ENCODE data around the gene TTC34. TPM values are rescaled to one million over a fixed set of nuclear protein-coding genes. Genes with fewer than 3 reads are reported as not detected.

Gene TTC34
- total RNA-seq, 1 donor from 2014 or later, result 0.20 TPM

DNA sequence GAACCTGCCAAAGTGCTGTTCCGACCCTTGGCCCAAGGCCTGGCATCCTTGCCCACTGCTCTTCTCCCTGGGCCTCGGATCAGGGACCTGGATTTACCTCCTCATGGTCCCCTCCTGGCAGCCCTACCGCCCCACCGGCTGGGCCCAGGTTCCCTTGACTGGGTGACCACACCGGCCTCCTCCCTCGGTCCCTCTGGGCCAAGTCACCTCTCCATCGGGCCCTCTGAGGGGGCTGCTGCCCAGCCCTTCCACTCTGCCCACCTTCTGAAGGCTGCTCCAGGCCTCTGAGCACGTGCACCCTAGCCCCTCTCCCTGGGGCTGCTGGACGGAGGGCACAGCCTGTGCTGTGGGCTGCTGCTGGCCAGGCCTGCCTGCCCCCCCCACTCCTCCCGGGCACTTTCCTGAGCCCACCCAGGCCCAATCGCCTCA lies 159.3 kb downstream of the TTC34 start:
- DNase-seq (ENCODE audit: low read depth), result no peak

DNA sequence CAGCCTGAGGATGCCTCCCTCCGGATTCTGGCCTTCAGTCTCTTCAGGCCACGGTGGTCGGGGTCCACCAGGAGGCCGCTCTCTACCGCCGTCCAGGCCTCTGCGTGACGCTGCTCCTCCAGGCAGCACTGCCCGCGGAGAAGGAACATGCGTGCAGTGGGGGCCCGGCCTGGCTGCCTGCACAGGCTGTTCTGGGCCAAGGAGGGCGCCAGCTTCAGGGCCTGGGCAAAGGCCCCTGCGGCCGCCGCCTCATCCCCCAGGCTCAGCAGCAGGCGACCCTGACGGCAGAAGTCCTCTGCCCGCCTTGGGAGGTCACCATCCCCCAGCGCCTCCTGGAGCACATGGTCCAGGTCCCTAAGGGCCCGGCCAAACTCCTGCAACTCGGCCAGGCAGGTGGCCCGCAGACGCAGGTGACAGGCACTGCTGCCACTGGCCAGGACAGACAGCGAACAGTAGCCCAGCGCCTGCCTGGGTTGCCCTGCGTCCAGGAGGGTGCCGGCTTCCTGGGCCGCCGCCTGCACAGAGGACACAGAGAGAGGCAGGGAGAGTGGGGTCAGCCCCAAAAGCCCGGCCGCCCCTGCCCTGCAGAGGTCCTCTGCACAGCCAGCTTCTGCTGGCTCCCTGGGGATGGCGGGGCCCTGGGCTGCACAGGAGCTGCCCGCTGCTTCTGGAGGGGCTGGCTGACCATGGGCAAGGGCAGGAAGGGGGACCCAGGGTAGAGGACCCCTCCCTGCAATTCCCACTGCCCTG lies 159.9 kb downstream of the TTC34 start:
- DNase-seq (ENCODE audit: low read depth), result no peak

- DNase-seq (ENCODE audit: low read depth), result no peak
These were observed 160.9 kb downstream of the TTC34 start for GRCh38 chr1:2640626-2641025.

DNA sequence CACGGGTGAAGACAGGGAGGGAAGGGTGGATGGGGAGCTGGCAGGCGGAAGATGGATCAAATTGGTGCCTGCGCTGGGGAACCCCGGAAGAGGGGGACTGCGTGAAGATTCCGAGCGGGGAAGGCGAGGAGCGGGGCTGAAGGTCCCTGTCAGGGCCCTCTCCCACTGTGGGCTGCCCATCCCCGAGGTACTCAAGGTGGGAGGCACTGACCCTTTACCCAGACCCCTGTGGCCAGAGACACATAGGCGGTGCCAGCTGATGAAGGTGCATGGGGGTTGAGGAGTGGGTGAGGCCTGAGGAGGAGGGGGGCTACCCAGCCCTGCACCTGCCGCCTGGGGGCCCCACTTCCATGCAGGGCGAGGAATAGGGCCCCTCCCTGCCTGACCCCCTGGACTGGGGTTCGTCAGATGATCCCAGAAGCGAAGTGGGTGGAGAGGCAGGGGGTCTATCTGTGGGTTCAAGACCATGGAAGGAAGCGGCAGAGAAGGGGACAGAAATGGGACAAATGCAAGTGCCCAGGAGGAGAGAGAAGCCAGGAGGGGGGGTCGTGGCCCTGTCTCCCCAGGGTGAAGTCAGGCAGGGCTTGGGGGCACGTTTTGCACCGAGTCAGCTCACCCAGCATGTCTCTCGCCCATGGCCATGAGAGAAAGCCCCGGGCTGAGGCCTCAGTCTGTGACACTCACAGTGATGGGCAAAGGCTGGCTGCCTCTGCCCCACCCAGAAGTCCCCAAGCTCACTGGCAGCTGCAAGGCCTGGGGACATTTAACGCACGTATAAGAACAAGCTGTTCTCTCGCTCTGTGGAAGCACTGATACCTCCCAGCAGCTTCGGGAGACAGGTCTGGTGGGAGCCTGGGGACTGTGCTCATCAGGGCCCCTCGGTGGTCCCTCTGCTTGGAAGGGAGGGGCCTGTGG lies 161.6 kb downstream of the TTC34 start:
- no peak for DNase-seq (ENCODE audit: low read depth)

GRCh38 chr1:2639203-2639602 lies 162.3 kb downstream of the TTC34 start:
- DNase-seq (ENCODE audit: low read depth), result no peak

GRCh38 chr1:2638466-2639115 lies 162.9 kb downstream of the TTC34 start:
- no peak for DNase-seq (ENCODE audit: low read depth)

DNA sequence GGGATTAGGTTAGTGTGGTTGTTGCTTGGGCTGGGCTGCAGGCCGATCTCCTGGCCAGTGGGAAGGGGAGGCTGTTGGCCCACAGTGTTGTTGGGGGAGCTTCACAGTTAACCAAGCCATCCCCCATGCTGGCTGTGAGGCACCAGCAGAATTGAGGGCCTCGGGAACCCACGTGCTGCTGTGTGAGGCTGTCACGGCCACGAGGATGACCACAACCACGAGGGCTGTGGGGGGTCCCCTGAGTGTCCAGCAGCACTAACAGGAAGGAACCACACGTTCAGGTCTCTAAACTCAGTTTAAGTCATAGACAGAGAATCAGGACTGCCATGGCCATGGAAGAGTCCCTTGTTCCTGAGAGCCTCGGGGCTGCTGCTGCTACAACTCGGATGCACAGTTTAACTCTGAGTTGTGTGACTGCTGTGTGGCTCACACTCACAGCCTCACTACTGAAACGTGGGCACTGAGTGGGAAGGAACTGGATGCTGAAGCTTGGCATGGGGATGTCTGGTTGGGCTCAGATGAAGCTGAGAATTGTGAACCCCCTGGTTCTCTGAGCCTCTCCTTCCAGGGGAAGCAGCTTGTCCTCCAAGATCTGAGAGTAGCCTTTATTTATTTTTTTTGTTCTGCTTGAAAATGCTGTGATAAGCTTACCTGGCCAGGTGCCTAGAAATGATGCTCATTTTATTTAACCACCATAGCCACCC lies 163.9 kb downstream of the TTC34 start:
- no peak for DNase-seq (ENCODE audit: low read depth)

DNA sequence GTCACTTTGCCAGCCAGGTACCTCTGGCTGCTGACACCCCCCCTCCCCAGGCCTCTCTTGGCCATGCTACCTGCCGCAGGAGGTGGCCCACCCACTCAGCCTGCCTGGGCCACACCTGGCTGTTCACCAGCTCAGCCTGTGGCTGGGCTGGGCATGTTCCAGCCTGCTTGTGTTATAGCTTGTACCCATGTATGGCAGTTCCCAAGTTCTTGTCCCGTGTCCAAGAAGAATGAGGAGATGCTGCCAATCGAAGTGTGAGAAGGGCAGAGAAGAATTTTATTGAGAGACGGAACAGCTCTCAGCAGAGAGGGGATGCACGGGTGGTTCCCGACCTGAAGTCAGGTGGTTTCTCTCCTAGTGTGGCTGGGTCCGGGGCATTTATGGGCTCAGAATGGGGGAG lies 164.8 kb downstream of the TTC34 start:
- no peak for DNase-seq (ENCODE audit: low read depth)

DNA sequence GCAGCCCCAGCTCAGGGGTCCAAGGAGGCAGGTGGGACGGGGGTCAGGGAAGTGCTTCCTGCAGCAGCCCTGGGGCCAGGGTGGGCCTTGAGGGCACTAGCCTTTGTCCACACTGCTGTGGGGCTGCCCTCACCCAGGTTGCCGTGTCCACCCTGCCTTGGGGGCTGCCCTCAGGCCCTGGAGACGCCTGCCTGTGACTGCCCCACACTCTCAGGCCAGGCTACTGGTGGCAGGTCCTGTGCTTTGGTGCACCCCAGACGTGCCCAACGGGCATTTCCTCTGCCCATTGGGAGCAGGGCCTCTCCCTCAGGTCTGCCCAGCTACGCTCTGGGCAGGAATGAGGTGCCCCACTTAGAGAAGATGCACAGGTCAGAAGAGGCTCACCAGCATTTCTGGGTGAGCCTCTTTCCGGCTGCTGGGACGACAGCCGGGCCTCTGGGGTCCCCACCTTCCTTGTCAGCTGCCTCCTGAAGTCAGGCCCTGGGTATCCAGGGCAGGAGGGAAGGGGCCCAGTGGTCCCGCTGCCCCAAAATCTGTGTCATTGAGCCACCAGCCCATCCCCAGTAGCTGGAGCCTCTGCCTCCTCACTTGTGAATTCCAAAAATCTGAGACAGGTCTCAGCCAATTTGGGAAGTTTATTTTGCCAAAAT lies 166.0 kb downstream of the TTC34 start:
- DNase-seq (ENCODE audit: low read depth), result no peak

- no peak for DNase-seq (ENCODE audit: low read depth)
These were observed 167.5 kb downstream of the TTC34 start for GRCh38 chr1:2633936-2634491.

GRCh38 chr1:2633366-2633935 lies 168.0 kb downstream of the TTC34 start:
- DNase-seq (ENCODE audit: low read depth), result no peak

GRCh38 chr1:2632561-2633361 lies 168.7 kb downstream of the TTC34 start, which contains the start of gene MMEL1:
Gene MMEL1 (minus strand): TSS chr1:2633016. CDS start chr1:2629484, 3,532 bp downstream.
- DNase-seq (ENCODE audit: low read depth), result no peak

- no peak for DNase-seq (ENCODE audit: low read depth)
These were observed 169.5 kb downstream of the TTC34 start for GRCh38 chr1:2632051-2632430.

DNA sequence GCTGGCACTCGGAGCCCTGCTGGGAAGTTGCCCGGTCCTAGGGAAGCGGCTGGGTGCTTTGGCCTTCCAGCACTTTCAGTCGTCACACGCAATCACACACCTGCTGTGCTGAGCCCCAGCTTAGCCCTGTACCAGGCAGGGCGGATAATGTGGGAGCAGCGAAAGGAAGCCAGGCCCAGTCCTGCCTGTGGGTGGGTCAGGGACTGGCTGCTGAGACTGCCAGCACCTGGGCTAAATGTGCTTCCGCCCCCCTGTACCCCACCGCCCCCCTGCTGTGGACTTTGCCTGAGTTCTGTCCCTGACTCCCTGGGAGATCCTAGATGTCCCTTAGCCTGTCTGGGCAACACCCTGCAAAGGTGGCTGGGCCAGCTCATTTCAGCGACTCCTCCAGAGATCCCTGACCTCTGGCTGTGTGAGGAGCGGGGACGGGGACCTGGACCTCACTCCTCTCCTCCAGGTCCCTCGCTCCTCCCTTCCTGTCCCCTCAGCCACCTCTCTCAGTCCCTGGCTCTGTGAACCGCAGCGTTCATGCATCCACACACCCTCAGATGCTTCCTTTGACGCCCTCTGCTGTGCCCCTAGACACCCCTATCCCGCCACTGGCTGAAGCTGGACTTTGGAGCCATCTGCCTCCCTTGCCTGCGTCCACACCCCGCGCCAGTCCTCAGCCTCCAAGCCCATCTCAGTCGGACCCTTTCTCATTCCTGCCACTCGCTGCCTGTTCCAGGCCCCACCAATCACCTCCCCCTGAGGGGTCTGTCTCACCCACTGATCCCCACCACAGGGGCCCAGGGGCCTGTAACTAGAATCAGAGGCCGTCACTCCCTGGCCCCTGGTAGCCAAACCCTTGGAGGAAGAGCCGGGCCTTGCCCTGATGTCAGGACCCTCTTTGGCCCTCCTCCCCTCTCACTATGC lies 170.1 kb downstream of the TTC34 start:
- DNase-seq (ENCODE audit: low read depth), result no peak

DNA sequence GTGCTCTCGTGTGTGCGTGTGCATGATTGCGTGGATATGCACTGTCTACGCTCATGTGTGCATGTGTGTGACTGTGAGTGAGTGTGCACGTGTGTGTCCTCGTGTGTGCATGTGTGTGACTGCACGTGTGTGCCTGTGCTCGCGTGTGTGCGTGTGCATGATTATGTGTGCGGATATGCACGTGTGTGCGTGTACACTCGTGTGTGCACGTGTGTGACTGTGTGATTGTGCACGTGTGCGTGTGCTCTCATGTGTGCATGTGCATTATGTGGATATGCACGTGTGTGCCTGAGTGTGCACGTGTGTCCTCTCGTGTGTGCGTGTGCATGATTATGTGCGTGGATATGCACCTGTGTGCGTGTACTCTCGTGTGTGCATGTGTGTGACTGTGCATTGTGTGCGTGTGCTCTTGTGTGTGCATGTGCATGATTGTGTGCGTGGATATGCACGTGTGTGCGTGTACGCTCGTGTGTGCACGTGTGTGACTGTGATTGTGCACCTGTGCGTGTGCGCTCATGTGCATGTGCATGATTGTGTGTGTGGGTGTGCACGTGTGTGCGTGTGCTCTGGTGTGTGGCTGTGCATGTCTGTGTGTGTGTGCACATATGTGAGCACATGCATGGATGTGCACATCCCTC lies 170.9 kb downstream of the TTC34 start:
- no peak for DNase-seq (ENCODE audit: low read depth)

DNA sequence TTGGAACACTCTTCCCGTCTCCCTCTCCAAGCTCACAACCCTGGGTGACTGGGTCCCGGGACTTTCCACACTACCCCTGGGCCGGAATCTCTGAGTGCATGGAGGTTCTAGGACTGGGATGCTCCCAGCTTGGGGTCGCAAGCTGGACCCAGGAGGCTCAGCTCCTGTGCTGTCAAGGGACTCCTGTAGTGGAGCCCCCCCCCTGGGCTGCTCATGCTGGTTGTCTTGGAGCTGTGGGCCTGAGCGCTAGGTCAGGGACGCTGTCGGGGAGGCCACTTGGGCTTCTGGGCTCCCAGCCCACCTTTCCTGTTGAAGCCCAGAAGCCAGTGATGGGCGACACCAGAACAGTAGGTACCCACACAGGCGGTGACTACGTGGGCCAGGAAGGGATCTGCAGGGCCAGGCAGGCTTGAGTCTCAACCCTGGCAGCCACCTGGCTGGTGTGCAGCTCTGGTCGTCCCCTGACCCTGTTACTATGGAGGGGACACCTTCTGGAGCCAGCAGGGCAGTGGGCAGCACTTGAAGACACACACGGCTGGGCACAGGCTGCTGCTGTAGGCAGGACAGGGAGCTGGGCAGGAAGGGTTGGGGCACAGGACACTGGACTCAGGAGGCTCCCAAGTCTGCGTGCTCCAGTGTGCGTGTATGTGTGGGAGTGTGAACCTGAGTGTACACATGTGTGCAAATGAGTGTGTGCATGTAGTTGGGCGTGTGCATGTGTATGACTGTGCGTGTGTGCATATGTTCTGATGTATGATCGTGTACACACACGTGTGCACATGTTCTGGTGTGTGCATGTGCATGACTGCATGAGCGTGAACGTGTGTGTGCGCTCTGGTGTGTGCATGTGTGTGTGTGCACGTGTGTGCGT lies 171.6 kb downstream of the TTC34 start:
- no peak for DNase-seq (ENCODE audit: low read depth)

Measured in renal cortical epithelial cell (primary cell).